SK-N-SH treated with all-trans-retinoic acid at 6 μM for 48 hours (cell line): ENCODE measurements around the gene DDIT4L.

Experiments
- ATAC-seq: fragments of 200-7000 bp; cut with Tn5 transposase; 3 replicates; pipeline ENCODE4 v1.9.1; 2020; ENCODE audit warnings: mild to moderate bottlenecking, moderate library complexity
- ARNTL ChIP-seq: fragments of 450-650 bp; formaldehyde crosslinking; IDR thresholded peaks from 2 replicates; pipeline ENCODE4 v1.5.0; 2020; ENCODE audit warnings: low read depth, mild to moderate bottlenecking, moderate library complexity, borderline replicate concordance
- BACH2 ChIP-seq: fragments of 250-450 bp; sonication (Bioruptor Pico); IDR thresholded peaks from 2 replicates; pipeline ENCODE4 v1.9.0; 2021; ENCODE audit warnings: mild to moderate bottlenecking, borderline replicate concordance
- CREB5 ChIP-seq: fragments of 250-450 bp; sonication (Bioruptor Pico); IDR thresholded peaks from 2 replicates; pipeline ENCODE4 v1.5.1; 2020; ENCODE audit warnings: low read depth, mild to moderate bottlenecking, moderate library complexity
- CSDC2 ChIP-seq: fragments of 250-450 bp; sonication (Bioruptor Pico); IDR thresholded peaks from 2 replicates; pipeline ENCODE4 v1.5.0; 2020; ENCODE audit warnings: mild to moderate bottlenecking, moderate library complexity
- CSRNP3 ChIP-seq: fragments of 250-450 bp; sonication (Bioruptor Pico); IDR thresholded peaks from 2 replicates; pipeline ENCODE4 v1.5.1; 2021; ENCODE audit warnings: mild to moderate bottlenecking, moderate library complexity
- ESRRG ChIP-seq: fragments of 250-450 bp; sonication (Bioruptor Pico); IDR thresholded peaks from 2 replicates; pipeline ENCODE4 v1.6.1; 2021; ENCODE audit warnings: mild to moderate bottlenecking
- GLIS3 ChIP-seq: fragments of 250-450 bp; sonication (Bioruptor Pico); IDR thresholded peaks from 2 replicates; pipeline ENCODE4 v1.5.0; 2020; ENCODE audit warnings: mild to moderate bottlenecking, moderate library complexity
- ISL1 ChIP-seq: fragments of 250-450 bp; sonication (Bioruptor Pico); IDR thresholded peaks from 2 replicates; pipeline ENCODE4 v2.1.2; 2022; ENCODE audit warnings: mild to moderate bottlenecking, moderate library complexity
- OSR1 ChIP-seq: fragments of 250-450 bp; sonication (Bioruptor Pico); IDR thresholded peaks from 2 replicates; pipeline ENCODE4 v1.8.0; 2022; ENCODE audit warnings: moderate library complexity, mild to moderate bottlenecking, inconsistent platforms
- PATZ1 ChIP-seq: fragments of 250-450 bp; sonication (Bioruptor Pico); IDR thresholded peaks from 2 replicates; pipeline ENCODE4 v1.8.0; 2020; ENCODE audit warnings: mild to moderate bottlenecking, moderate library complexity, borderline replicate concordance
- POU6F1 ChIP-seq: fragments of 250-450 bp; sonication (Bioruptor Pico); IDR thresholded peaks from 2 replicates; pipeline ENCODE4 v1.8.0; 2021; ENCODE audit warnings: low read depth, mild to moderate bottlenecking, moderate library complexity, borderline replicate concordance
- PPARA ChIP-seq: fragments of 250-450 bp; sonication (Bioruptor Pico); IDR thresholded peaks from 2 replicates; pipeline ENCODE4 v1.5.0; 2020; ENCODE audit warnings: mild to moderate bottlenecking, borderline replicate concordance
- RARB ChIP-seq: fragments of 250-450 bp; sonication (Bioruptor Pico); IDR thresholded peaks from 2 replicates; pipeline ENCODE4 v1.8.0; 2021; ENCODE audit warnings: mild to moderate bottlenecking, moderate library complexity
- SNAI2 ChIP-seq: fragments of 250-450 bp; sonication (Bioruptor Pico); IDR thresholded peaks from 2 replicates; pipeline ENCODE4 v1.5.0; 2020; ENCODE audit warnings: mild to moderate bottlenecking, moderate library complexity
- TCF4 ChIP-seq: fragments of 250-450 bp; sonication (Bioruptor Pico); IDR thresholded peaks from 2 replicates; pipeline ENCODE4 v1.8.0; 2021; ENCODE audit warnings: mild to moderate bottlenecking, moderate library complexity, borderline replicate concordance
- TOX ChIP-seq: fragments of 250-450 bp; sonication (Bioruptor Pico); IDR thresholded peaks from 2 replicates; pipeline ENCODE4 v1.8.0; 2021; ENCODE audit warnings: mild to moderate bottlenecking, moderate library complexity, borderline replicate concordance
- TSHZ2 ChIP-seq: fragments of 250-450 bp; sonication (Bioruptor Pico); IDR thresholded peaks from 2 replicates; pipeline ENCODE4 v1.5.0; 2020; ENCODE audit warnings: mild to moderate bottlenecking, moderate library complexity
- ZC3H10 ChIP-seq: fragments of 250-450 bp; sonication (Bioruptor Pico); IDR thresholded peaks from 2 replicates; pipeline ENCODE4 v1.5.1; 2021; ENCODE audit warnings: mild to moderate bottlenecking, moderate library complexity
- ZFP3 ChIP-seq: fragments of 250-450 bp; sonication (Bioruptor Pico); IDR thresholded peaks from 2 replicates; pipeline ENCODE4 v1.5.0; 2020; ENCODE audit warnings: mild to moderate bottlenecking, moderate library complexity
- ZFP30 ChIP-seq: fragments of 450-650 bp; formaldehyde crosslinking; IDR thresholded peaks from 2 replicates; pipeline ENCODE4 v1.5.0; 2022; ENCODE audit warnings: mild to moderate bottlenecking, moderate library complexity
- ZNF565 ChIP-seq: fragments of 450-650 bp; formaldehyde crosslinking; conservative IDR thresholded peaks from 2 replicates; pipeline ENCODE4 v1.5.0; 2020; ENCODE audit warnings: low read depth, mild to moderate bottlenecking, moderate library complexity
- ZNF70 ChIP-seq: fragments of 450-650 bp; formaldehyde crosslinking; IDR thresholded peaks from 2 replicates; pipeline ENCODE4 v1.5.0; 2020; ENCODE audit warnings: mild to moderate bottlenecking, moderate library complexity
- ZNF8 ChIP-seq: fragments of 450-650 bp; formaldehyde crosslinking; IDR thresholded peaks from 2 replicates; pipeline ENCODE4 v1.5.0; 2020; ENCODE audit warnings: mild to moderate bottlenecking, moderate library complexity

DDIT4L gene

GRCh38 chr4:100184787-100185186, 5.5 kb downstream of the DDIT4L start:
- TF ChIP-seq ISL1 (CRISPR knock-in tag), result no peak
- ATAC-seq, result no peak

- no peak for TF ChIP-seq ZNF8 (CRISPR knock-in tag)
- TF ChIP-seq POU6F1, result no peak
- no peak for TF ChIP-seq PATZ1 (CRISPR knock-in tag)
- TF ChIP-seq ZNF565 (CRISPR knock-in tag), result no peak
- TF ChIP-seq TCF4, result no peak
- TF ChIP-seq ISL1 (CRISPR knock-in tag), result no peak
- no peak for TF ChIP-seq SNAI2
- no peak for TF ChIP-seq ZFP30
- TF ChIP-seq ZFP3 (CRISPR knock-in tag), result no peak
- no peak for TF ChIP-seq TOX (CRISPR knock-in tag)
- TF ChIP-seq PPARA (CRISPR knock-in tag), result no peak
- no peak for TF ChIP-seq GLIS3 (CRISPR knock-in tag)
- TF ChIP-seq OSR1, result no peak
- TF ChIP-seq ZNF70 (CRISPR knock-in tag), result no peak
- no peak for TF ChIP-seq ARNTL (CRISPR knock-in tag)
- no peak for TF ChIP-seq CSDC2 (CRISPR knock-in tag)
- TF ChIP-seq ESRRG (CRISPR knock-in tag), result no peak
- no peak for TF ChIP-seq TSHZ2 (CRISPR knock-in tag)
- TF ChIP-seq ZC3H10 (CRISPR knock-in tag), result no peak
- no peak for ATAC-seq
These were observed 12.4 kb downstream of the DDIT4L start for GRCh38 chr4:100177855-100178254.

GRCh38 chr4:100177126-100177525, 13.1 kb downstream of the DDIT4L start:
- TF ChIP-seq ZNF8 (CRISPR knock-in tag) (no peak), ZC3H10 (CRISPR knock-in tag) (no peak), CSDC2 (CRISPR knock-in tag) (no peak), ZFP30 (no peak), ARNTL (CRISPR knock-in tag) (no peak), RARB (no peak), TSHZ2 (CRISPR knock-in tag) (no peak), TCF4 (no peak), ZNF565 (CRISPR knock-in tag) (no peak)
- ATAC-seq, result no peak

- no peak for ATAC-seq
- TF ChIP-seq ESRRG (CRISPR knock-in tag) (no peak), ZNF565 (CRISPR knock-in tag) (no peak), ZFP30 (no peak), PPARA (CRISPR knock-in tag) (no peak), CREB5 (CRISPR knock-in tag) (no peak), ZNF8 (CRISPR knock-in tag) (no peak), PATZ1 (CRISPR knock-in tag) (no peak), ISL1 (CRISPR knock-in tag) (no peak), TCF4 (no peak), BACH2 (no peak), CSRNP3 (CRISPR knock-in tag) (no peak), RARB (no peak)
These were observed 14.4 kb downstream of the DDIT4L start for GRCh38 chr4:100175858-100176257.
